ENCODE data around the gene SGPL1. TPM values are rescaled to one million over a fixed set of nuclear protein-coding genes. Genes with fewer than 3 reads are reported as not detected.

SGPL1 gene
- total RNA-seq, 1 experiment from 2014 or later: 69.4 TPM

- H3K9me2 ChIP-seq (ENCODE audit: insufficient read depth): no peaks in the 10 kb centered on the region
- ChIA-PET CTCF (no interaction called here), RAD21 (ENCODE audit: low non-redundant PET in 1 of 2, low total read pairs in 2 of 2, uncharacterized antibody in 2 of 2, unreplicated experiment in 2 of 2) (no interaction called here), POLR2A (no interaction called here)
- H3K9me3 ChIP-seq (ENCODE audit: control insufficient read depth in 1 of 2, insufficient read depth in 1 of 2, low read depth in 1 of 2, low read length in 2 of 2): no peaks in the 10 kb centered on the region
- TF ChIP-seq SIN3A (IDR thresholded peaks at IDR 0.05; ENCODE audit: low read depth): no peak
- no peak for TF ChIP-seq CBX3 (IDR thresholded peaks at IDR 0.05; ENCODE audit: low read depth)
- TF ChIP-seq TCF7L2 (IDR thresholded peaks at IDR 0.05; ENCODE audit: borderline replicate concordance, extremely low read depth, insufficient read depth, insufficient read length): no peak
- TF ChIP-seq RAD21 (IDR thresholded peaks at IDR 0.05; ENCODE audit: low read depth): no peak
- no peak for TF ChIP-seq FOSL1 (IDR thresholded peaks at IDR 0.05; ENCODE audit: low read depth)
- no peak for TF ChIP-seq SP1 (IDR thresholded peaks at IDR 0.05; ENCODE audit: low read depth)
- no peak for TF ChIP-seq REST (IDR thresholded peaks at IDR 0.05; ENCODE audit: low read depth)
- no peak for TF ChIP-seq POLR2AphosphoS5 (IDR thresholded peaks at IDR 0.05; ENCODE audit: low read depth, low read length)
- no peak for TF ChIP-seq EZH2 (IDR thresholded peaks at IDR 0.05)
- TF ChIP-seq ATF3 (IDR thresholded peaks at IDR 0.05): no peak
- TF ChIP-seq, protein P1, sequence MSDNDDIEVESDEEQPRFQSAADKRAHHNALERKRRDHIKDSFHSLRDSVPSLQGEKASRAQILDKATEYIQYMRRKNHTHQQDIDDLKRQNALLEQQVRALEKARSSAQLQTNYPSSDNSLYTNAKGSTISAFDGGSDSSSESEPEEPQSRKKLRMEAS (IDR thresholded peaks at IDR 0.05): no peak
- no peak for TF ChIP-seq JUND (IDR thresholded peaks at IDR 0.05)
- TF ChIP-seq, protein P2, sequence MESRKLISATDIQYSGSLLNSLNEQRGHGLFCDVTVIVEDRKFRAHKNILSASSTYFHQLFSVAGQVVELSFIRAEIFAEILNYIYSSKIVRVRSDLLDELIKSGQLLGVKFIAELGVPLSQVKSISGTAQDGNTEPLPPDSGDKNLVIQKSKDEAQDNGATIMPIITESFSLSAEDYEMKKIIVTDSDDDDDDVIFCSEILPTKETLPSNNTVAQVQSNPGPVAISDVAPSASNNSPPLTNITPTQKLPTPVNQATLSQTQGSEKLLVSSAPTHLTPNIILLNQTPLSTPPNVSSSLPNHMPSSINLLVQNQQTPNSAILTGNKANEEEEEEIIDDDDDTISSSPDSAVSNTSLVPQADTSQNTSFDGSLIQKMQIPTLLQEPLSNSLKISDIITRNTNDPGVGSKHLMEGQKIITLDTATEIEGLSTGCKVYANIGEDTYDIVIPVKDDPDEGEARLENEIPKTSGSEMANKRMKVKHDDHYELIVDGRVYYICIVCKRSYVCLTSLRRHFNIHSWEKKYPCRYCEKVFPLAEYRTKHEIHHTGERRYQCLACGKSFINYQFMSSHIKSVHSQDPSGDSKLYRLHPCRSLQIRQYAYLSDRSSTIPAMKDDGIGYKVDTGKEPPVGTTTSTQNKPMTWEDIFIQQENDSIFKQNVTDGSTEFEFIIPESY (IDR thresholded peaks at IDR 0.05; ENCODE audit: extremely low read depth, insufficient replicate concordance, low read length): no peak
- TF ChIP-seq POLR2A (IDR thresholded peaks at IDR 0.05; ENCODE audit: borderline replicate concordance, extremely low read depth, insufficient read depth, insufficient read length): no peak
- no peak for TF ChIP-seq EGR1 (IDR thresholded peaks at IDR 0.05; ENCODE audit: low read depth)
- TF ChIP-seq CEBPB (IDR thresholded peaks at IDR 0.05; ENCODE audit: low read depth): no peak
- no peak for TF ChIP-seq YY1 (IDR thresholded peaks at IDR 0.05; ENCODE audit: extremely low read depth, insufficient replicate concordance, low read depth, low read length)
- no peak for TF ChIP-seq SRF (IDR thresholded peaks at IDR 0.05; ENCODE audit: low read depth)
- TF ChIP-seq ELF1 (IDR thresholded peaks at IDR 0.05; ENCODE audit: borderline replicate concordance, low read depth): no peak
- peaks cover 5% of the 10 kb centered on the region; the same call in 1 of the 2 replicates for H4K20me1 ChIP-seq (ENCODE audit: insufficient read depth)
- no peaks in the 10 kb centered on the region for H3K27me3 ChIP-seq (ENCODE audit: insufficient read depth, low read length)
- peaks cover 67% of the 10 kb centered on the region for H3K79me2 ChIP-seq (ENCODE audit: insufficient read depth, low read length)
- no TSS peak for BruUV-seq (replicated peaks)
- intact Hi-C loops (cut with micrococcal nuclease): no loop called here
- no peak overlapping the region for H3K9ac ChIP-seq (ENCODE audit: low read length)
- no peak overlapping the region for H3K4me2 ChIP-seq (ENCODE audit: low read length)
- DNase-seq (ENCODE audit: low read depth, low spot score) (no peak), ATAC-seq (no peak)
- no peak overlapping the region for H2AFZ ChIP-seq (ENCODE audit: low read depth, low read length, poor library complexity, severe bottlenecking)
- H3K27ac ChIP-seq (ENCODE audit: low read depth, low read length): no peak overlapping the region
- H3K4me1 ChIP-seq (ENCODE audit: control insufficient read depth in 1 of 2, insufficient read depth in 2 of 2, low read length in 2 of 2): peaks cover 0 to 9% of the 10 kb centered on the region in 2 experiments; a peak in 1 of 4 replicates
- peaks cover 0 to 15% of the 10 kb centered on the region in 2 experiments; a peak in 3 of 4 replicates for H3K36me3 ChIP-seq (ENCODE audit: control insufficient read depth in 1 of 2, insufficient read depth in 2 of 2, low read length in 2 of 2)
- H3K4me3 ChIP-seq (replicated peaks in 1 of 2; ENCODE audit: low read depth in 1 of 2, low read length in 2 of 2): no peak overlapping the region
Measured at GRCh38 chr10:70836319-70836718, 20.6 kb downstream of the SGPL1 start.

Data from HCT116 (cell line).